ENCODE data around the gene PTAFR.

DNA sequence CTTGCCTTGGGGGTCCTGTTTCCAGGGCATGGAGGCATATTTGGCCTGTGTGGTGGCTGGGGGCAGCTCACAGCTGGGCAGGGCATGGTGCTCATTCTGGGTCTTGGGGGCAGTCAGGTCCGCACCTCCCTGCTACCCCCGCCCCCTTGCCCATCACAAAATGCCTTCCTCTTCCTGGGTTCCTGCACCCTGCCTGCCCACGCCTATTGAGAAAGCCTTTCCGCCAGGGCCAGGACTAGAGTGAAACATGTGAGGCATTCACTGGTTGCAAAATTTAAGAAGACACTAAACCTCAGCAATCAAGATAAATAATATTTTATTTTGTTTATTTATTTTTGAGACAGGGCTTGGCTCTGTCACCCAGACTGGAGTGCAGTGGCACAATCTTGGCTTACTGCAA, 19.7 kb downstream of the PTAFR start:
- no peak for TF ChIP-seq OSR1 (CRISPR knock-in tag; IDR thresholded peaks at IDR 0.05)
- no peak for TF ChIP-seq ARNTL (CRISPR knock-in tag; IDR thresholded peaks at IDR 0.05; ENCODE audit: borderline replicate concordance, low read depth)

All from SK-N-SH treated with all-trans-retinoic acid at 6 μM for 48 hours (cell line).